Stimulated activated CD4-positive, alpha-beta T cell treated with anti-CD3 and anti-CD28 coated beads, TNF-alpha, amount 100 ng/mL, for 24 hours (primary cell): Measurements from ENCODE around the gene SUSD3.
A peak's percentile ranks its signal among the peaks of the same experiment; 100 is the strongest.
"Not testable (repeated sequence)": the region's sequence is repeated elsewhere in the genome, so short reads cannot be mapped to it uniquely, and the experiment has no call there.

ENCODE experiments used
- DNase-seq, 3 experiments: peaks; one replicate each; pipeline ENCODE4 v3.0.0-alpha.2; 2020; ENCODE audit warnings: low read depth in 3 of 3

SUSD3 gene

DNA sequence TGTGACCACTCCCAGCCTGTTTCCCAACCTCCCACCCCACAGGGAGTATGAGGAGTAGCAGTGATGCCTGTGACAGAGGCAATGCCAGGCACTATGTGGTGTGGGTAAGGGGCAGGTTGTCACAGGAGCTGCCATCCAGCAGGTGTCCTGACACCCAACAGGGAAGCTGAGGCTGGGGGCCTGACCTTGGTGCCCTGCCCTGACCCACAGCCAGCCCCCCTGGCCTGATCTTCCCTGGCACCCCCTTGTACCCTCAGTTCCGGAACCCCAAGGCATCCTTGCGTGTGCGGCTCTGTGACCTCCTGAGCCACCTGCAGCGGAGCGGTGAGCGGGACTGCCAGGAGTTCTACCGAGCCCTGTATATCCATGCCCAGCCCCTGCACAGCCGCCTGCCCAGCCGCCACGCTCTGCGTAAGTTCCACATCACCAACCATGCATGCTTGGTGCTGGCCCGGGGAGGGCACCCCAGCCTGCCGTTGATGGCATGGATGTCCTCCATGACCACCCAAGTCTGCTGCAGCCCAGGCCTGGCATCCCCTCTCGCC is 51.9 kb downstream of the SUSD3 start:
- no peak for DNase-seq

GRCh38 chr9:93111001-93111370 is 52.5 kb downstream of the SUSD3 start:
- no peak for DNase-seq

GRCh38 chr9:93111371-93112115 is 53.0 kb downstream of the SUSD3 start:
- DNase-seq = no peak

DNA sequence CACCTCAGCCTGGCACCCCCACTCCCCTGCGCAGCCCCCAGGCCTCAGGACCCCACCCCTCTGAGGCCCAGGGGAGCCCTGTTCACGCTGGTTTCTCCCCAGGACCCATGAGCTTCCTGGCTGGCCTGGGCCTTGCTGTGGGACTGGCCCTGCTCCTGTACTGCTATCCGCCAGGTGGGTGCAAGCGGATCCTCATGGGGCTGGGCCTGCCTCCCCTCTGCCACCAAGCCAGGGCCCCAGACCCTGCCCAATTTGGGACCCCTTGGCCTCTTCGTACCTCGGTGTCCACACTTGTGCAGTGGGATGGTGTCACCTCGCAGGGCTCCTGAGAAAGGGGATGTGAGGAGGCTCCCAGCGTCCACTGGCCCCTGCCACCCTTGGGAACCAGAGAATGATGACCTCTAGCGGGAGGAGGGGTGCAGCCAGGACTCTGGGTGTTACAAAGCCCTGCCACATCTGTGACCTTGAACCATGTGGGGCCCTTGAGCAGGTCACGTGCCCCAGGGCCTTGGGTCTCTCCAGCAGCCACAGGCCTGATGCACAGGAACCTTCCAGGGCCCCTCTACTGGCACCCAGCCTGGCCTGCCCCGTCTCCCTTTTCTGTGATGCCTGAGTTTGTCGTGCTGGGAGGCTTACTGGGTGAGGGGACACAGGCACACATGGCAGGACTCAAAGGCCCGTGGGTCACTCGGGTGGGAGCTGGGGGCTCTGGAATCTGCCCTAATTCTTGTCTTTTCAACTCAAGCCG is 53.8 kb downstream of the SUSD3 start:
- no peak for DNase-seq

DNA sequence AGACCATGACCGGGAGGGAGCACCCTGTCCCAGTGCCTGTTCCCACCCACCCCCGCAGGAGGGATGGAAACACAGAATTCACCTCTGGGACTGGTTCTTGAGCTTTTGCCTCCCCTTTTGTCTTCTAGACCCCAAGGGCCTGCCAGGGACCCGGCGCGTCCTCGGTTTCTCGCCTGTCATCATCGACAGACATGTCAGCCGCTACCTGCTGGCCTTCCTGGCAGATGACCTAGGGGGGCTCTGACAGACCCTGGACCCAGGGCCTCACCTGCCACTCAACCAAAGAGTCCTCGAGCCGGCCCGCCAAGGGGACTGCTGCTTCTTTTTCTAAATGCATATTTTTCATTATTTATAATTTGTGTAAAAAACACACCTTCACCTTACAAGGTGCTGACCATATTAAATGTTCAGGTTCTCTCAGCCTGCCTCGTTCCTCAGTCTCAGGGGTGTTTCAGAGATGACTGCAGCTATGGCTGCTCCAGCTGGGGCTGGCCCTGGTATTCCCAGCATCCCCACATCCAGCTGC is 54.4 kb downstream of the SUSD3 start:
- no peak for DNase-seq

GRCh38 chr9:93114169-93114983 is 55.9 kb downstream of the SUSD3 start:
- no peak for DNase-seq

GRCh38 chr9:93114984-93115335 is 56.5 kb downstream of the SUSD3 start:
- no peak for DNase-seq

- no peak for DNase-seq
These were observed 57.1 kb downstream of the SUSD3 start for GRCh38 chr9:93115486-93116071.

DNA sequence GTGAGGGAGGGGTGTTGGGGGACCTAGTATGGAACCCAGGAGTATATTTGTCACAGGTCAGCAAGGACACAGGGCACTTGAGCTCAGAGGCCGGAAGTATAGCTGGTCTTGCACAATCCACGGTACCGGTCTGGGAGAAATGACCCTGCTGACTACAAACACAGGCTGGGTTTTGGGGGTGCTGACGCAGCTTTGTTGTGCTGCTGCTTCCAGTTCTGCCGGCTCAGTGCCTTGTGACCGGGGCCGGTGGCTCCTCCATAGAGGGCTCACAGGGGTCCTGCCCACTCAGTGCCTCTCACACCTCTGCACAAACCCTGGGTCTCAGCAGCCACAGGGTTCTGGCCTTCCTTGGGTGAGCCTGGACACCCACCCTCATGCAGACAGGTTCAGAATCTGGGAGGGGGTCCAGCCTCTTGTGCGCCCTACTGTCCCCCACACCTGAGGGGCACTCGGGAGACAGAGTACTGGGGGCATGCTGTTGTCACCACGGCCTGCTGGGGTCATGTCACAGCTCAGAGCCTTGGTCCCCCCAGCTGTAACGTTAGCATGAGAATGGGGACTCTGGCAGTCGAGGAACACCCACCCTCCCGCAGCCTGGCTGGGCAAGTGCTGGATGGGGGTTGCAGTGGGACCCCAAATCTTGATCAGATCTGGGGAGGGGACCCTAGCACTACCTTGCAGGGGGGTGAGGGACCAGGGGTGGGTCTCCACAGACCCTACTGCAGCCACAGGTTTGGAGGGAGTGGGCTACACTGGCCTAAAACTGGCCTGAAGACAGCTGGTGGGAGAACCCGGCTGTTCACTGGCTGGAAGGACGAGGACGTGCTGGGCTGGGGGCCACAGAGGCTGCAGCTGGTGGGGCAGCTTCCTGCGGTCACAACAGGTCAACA is 57.8 kb downstream of the SUSD3 start:
- no peak for DNase-seq

DNA sequence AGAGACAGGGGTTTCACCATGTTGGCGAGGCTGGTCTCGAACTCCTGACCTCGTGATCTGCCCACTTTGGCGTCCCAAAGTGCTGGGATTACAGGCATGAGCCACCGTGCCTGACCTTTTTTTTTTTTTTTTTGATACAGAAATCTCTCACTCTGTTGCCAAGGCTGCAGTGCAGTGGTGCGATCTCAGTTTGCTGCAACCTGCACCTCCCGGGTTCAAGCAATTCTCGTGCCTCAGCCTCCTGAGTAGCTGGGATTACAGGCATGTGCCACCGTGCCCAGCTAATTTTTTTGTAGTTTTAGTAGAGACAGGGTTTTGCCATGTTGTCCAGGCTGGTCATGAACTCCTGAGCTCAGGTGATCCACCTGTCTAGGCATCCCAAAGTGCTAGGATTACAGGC is 59.0 kb downstream of the SUSD3 start:
- DNase-seq = not testable (repeated sequence)

GRCh38 chr9:93117924-93118862 is 59.7 kb downstream of the SUSD3 start:
- DNase-seq = no peak

DNA sequence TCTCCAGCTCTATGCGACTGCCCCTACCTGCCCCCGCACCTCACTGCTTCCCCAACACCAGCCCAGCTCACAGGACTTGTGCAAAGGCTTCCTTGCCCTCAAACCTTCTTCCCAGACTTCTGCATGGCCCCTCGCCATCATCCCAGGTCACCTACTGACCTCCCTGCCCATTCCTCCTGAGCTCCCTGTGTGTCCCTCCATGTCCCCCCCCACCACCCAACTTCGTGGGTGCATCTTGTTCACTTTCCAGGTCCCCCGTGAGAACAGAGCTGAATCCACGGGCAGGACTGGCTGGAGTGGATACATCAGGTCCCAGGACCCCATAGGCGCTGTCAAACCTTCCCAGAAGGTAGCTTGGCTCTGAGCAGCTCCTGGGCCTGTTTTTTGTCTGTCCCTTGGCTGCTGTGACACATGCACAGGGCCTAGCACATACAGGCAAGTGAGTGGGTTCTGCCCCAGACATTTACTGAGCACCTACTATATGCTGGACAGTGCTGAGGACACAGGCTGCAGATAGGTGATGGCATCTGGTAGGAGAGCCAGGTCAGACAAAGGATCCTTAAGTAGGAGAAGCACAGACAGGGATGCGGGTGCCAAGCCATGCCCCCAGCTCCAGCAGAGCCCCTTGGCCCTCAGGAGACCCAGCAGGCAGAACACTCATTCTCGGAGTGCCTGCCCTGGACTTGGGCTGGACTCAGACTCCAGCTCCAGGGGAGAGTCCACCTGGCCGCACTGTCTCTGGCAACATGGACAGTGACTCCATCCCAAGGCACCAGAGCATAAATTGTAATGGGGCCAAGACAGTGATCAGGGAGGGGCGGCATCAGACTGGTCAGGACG is 60.6 kb downstream of the SUSD3 start:
- DNase-seq = no peak

- no peak for DNase-seq
These were observed 61.1 kb downstream of the SUSD3 start for GRCh38 chr9:93119703-93119952.

- peak in 1 of 3 experiments; percentile 34 for DNase-seq
These were observed 61.7 kb downstream of the SUSD3 start for GRCh38 chr9:93119953-93120845.

GRCh38 chr9:93120846-93121315 is 62.4 kb downstream of the SUSD3 start:
- DNase-seq = no peak

DNA sequence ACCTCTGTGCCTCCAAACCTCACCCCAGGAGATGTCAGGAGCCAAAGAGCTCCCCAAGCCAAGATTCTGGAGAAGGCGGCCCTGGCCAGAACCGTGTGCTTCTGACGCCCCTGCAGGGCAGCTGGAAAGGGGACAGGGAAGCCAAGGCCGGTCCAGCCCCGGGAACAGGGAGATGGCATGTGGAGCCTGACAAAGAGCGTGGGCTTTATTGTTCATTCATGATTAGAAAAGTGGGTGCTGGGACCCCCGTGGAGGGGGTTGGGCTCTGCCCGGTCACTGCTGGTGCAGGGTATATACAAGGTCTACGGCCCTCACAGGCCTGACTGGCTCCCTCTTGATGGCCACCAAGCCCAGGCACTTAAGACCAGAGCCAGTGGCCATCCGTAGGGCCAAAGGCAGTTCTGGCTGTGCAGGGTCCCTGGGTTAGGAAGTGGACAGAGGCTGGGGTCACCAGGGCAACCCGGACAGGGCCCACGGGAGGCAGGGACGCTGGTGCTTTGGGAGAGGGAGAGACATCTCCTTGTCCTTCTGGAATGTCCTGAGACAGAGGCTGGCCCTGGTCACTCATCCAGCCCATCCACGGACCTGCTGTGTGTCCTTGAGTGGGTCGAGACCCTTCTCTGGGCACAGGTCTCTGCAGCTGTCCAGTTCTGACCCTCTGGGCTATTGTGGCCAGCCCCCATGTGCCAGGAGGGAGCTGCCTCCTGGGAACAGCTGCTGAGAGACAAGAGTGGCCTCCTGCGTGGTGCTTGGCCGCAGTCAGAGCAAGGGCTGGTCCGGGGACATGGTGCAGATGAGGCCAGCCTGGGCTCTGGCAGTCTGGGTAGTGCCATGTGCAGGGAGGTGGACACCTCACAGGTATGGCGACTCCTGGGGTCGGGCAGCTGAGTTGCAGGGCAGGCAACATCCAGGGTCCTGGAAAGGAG is 63.1 kb downstream of the SUSD3 start:
- DNase-seq = no peak
